Activated naive CD8-positive, alpha-beta T cell treated with anti-CD3 and anti-CD28 coated beads, Interleukin-2, amount 10 ng/mL, durations not matched to agents 7 days and 5 days (primary cell): Measurements from ENCODE around the gene MSMB. TPM values are rescaled to one million over a fixed set of nuclear protein-coding genes. Genes with fewer than 3 reads are reported as not detected.

ENCODE experiments used
- ATAC-seq: fragments of 150-1000 bp; cut with Tn5 transposase; one replicate; pipeline ENCODE4 v1.10.0; 2021; ENCODE audit warnings: low read depth, moderate library complexity
- POLR2A ChIA-PET: fragments of 350-600 bp; sonication (Branson Sonifier 250); formaldehyde crosslinking; loops from one replicate; lab custom pipeline; 2021; ENCODE audit warnings: antibody characterized with exemption; lab: Charles Lee
- DNase-seq: peaks from one replicate; pipeline ENCODE4 v3.0.0; 2021
- H3K27ac Mint-ChIP-seq: one replicate; pipeline ENCODE4 v1.8.0; 2022; ENCODE audit warnings: mild to moderate bottlenecking, mixed read lengths
- H3K27me3 Mint-ChIP-seq: one replicate; pipeline ENCODE4 v1.8.0; 2022; ENCODE audit warnings: mild to moderate bottlenecking, moderate library complexity, mixed read lengths
- H3K36me3 Mint-ChIP-seq: one replicate; pipeline ENCODE4 v1.8.0; 2021; ENCODE audit warnings: mild to moderate bottlenecking, mixed read lengths
- H3K4me1 Mint-ChIP-seq: one replicate; pipeline ENCODE4 v1.8.0; 2021; ENCODE audit warnings: mixed read lengths
- H3K4me3 Mint-ChIP-seq: one replicate; pipeline ENCODE4 v1.8.0; 2022; ENCODE audit warnings: mild to moderate bottlenecking, moderate library complexity, mixed read lengths
- H3K9me3 Mint-ChIP-seq: one replicate; pipeline ENCODE4 v1.8.0; 2021; ENCODE audit warnings: mixed read lengths
- total RNA-seq, 2 experiments: library from RNA; stranded (reverse); gene quantifications; one replicate each; pipeline ENCODE4 v1.2.3, GENCODE V29; 2021

Gene MSMB
- total RNA-seq, 2 experiments from 2014 or later: not detected

DNA sequence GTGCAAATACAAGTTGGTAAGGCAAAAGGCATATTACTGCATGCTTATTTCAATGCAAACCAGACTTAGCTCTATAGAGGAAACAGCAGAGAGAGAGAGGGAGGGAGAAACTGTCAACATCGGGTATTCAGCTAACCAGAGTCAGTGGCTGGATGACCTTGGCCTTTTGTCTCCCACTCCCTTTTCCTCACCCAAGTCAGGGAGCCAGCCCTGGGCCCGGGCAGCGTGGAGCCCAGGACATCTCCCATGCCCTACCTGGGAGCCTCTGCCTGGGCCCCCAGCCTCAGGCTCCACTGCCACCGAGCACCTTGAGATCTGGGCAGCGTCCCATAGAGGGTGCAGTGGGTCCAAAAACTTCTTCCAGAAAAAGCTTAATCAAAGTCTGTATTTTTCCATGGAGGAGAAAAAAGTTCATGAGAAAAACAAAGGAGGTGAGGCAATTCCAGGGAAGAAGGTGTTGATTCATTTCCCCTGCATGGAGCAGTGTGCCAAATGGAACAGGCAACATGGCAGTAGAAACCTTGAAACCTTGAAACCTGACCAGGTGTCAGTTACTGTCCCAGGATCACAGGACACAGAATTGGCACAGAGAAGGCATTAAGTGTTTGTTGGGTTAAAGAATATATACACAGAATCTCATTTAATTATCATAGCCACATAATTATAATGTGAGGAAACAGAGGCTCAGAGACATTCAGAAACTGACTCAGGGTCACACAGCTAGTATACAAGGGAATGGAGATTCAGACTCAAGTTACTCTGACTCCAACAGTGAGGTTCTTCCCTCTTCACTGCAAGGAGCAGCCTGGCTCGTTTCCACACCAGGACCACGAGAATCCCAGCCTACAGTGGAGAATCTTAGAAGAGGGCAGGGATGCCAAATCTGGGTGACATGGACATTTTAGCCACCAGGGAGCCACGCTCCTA lies 9.9 kb downstream of the MSMB start:
- ATAC-seq: no peak
- peaks cover 3% of the 10 kb centered on the region for H3K27me3 Mint-ChIP-seq
- no peak overlapping the region for H3K27ac Mint-ChIP-seq
- H3K36me3 Mint-ChIP-seq: no peaks in the 10 kb centered on the region
- POLR2A ChIA-PET: no interaction called here
- peaks cover 11% of the 10 kb centered on the region for H3K4me1 Mint-ChIP-seq
- no peak overlapping the region for H3K4me3 Mint-ChIP-seq
- no peak for DNase-seq
- no peaks in the 10 kb centered on the region for H3K9me3 Mint-ChIP-seq

DNA sequence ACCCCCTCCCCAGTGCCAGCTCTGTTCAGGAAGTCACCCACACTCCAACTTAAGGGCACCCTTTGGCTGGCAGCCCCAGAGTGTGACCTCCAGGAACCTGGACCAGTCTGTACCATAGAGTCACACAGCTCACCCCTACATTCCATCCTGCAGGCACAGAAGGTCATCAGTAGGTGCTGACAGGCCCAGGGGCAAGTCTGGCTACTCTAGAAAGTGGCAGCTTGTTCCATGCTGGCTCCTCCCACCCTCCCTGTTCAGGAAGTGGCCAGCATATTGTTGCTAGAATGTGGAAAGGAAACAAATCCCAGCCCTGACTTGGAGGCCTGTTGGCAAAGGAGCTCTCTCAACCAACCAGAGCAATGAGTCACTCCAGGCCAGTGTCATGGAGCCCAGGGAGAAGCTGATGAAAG lies 12.5 kb downstream of the MSMB start:
- DNase-seq (no peak), ATAC-seq (no peak)
- POLR2A ChIA-PET: no interaction called here
- no peaks in the 10 kb centered on the region for H3K9me3 Mint-ChIP-seq
- H3K36me3 Mint-ChIP-seq: peaks cover 3% of the 10 kb centered on the region
- H3K27ac Mint-ChIP-seq: no peak overlapping the region
- H3K4me3 Mint-ChIP-seq: no peak overlapping the region
- H3K4me1 Mint-ChIP-seq: peaks cover 25% of the 10 kb centered on the region
- no peaks in the 10 kb centered on the region for H3K27me3 Mint-ChIP-seq

DNA sequence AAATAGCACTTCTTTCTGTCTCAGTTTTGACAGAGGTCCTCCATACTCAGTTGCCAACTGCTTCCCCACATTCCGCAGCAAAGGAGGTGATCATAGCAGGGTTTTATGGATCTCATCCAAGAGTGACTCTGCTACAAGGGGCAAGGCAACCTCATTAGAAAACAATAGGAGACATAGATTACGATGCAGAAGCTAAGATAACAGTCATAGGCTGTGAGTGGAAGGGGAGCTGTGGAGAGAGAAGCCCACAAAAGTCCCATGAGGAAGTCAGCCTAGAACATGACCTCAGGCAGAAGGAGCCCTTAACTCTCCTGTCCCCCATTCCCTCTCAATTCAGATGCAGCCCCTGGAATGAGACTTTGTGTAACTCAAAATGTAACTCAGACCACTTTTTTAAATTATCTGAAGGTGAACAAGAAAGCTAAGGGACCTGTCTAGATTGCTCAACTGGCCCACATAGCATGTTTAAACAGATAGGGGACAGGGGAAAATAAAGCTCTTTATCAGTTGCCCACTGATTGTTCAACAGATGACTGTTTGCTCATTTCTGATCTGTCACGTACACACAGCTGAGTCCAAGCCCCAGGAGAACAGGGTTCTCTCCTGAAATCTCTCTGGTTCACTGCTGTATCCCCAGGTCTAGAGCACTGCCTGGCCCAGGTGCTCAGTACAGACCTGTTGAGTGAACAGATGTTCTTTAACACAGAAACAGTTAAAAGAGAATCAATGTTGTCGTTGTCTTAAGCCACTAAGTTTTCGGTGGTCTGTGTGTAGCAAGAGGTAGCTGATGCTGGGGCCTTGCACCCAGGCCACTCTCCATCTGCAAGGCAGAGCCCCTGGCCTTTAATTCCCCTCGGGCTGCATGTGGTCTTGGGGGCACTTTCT lies 14.2 kb downstream of the MSMB start:
- peaks cover 6% of the 10 kb centered on the region for H3K36me3 Mint-ChIP-seq
- no peak overlapping the region for H3K4me3 Mint-ChIP-seq
- no peaks in the 10 kb centered on the region for H3K9me3 Mint-ChIP-seq
- no peak for ATAC-seq
- POLR2A ChIA-PET: interaction anchor here (0.7 kb wide), 1 partner anchor 63 kb away, joined by 3 read pairs; no protein-coding TSS in a partner anchor
- DNase-seq: no peak
- peaks cover 34% of the 10 kb centered on the region for H3K4me1 Mint-ChIP-seq
- peak overlapping the region; percentile 9 for H3K27ac Mint-ChIP-seq
- H3K27me3 Mint-ChIP-seq: no peaks in the 10 kb centered on the region

DNA sequence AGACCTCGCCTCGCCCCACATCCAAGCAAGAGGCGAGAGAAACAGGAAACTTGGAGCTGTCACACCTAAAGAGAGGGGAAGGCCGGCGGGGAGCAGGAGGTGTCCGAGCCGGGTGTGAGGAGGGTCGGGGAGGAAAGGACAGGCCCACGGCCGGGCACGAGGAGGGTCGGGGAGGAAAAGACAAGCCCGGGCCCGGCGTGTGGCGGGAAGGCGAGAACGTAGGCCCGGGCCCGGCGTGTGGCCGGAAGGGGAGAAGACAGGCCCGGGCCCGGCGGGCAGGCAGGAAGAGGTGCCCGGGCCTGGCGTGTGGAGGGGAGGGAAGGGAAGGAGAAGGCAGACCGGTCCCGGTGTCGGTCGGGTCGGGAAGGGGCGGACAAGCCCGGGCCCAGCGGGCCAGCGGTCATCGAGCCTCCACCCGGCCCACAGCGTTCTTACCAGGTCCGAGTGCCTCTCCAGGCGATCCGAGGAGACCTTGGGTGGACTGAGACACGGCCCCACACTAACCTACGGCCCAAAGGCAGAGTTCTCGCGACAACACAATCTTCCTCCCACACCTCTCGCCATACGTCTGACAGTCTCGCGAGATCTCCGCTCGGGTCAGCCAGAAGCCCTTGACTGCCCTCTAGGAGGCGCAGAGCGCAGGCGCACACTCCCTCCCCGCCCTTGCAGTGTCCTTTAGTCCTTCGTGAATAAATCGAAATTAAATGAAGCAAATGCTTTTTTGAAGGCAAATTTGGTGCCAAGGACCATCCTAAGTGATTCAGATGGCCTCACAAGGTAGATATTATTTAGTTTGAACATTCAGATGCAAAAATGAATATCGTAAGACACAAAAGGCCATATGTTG lies 15.8 kb downstream of the MSMB start, which contains the start of gene NCOA4:
Gene NCOA4, minus strand, starts transcription at position 533 of the 847 bp plus-strand sequence. CDS start 13,943 bp downstream, outside the sequence.
- Mint-ChIP-seq H3K27ac (peak within 1 kb of the TSS; percentile 98), H3K36me3 (peaks cover 8% of the 10 kb centered on the region), H3K4me3 (peak within 1 kb of the TSS; percentile 99), H3K9me3 (no peaks in the 10 kb centered on the region), H3K27me3 (no peaks in the 10 kb centered on the region), H3K4me1 (peaks cover 42% of the 10 kb centered on the region)
- POLR2A ChIA-PET: interaction anchor here (0.8 kb wide), 1 partner anchor 65 kb away, joined by 3 read pairs; no protein-coding TSS in a partner anchor
- ATAC-seq (peak; percentile 97), DNase-seq (peak; percentile 94)

DNA sequence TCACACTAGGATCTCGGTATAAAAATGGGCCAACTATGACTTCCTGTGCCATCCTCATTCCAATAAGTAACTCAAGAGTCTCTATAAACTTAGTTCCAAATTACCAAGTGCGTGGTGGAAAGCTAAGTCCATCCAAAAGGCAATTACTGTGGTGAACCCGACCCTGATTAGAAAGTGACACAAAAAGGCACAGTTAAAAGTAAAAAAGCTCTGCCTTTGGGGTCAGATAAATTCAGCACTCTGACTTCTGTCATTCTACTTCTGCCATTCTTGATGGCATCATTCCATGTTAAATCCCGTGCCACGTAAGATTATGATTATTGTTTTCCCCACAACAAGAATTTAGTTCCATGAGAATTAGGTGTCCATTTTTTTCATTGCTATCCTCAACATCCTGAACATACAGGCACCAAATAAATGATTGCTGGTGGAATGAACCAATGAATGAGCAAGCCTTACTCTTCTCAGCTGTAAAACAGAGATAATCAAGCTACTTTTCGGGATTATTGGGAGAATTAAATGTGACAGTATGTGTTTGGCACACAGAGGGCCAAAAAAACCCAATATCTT lies 16.5 kb downstream of the MSMB start:
- Mint-ChIP-seq H3K9me3 (no peaks in the 10 kb centered on the region), H3K27ac (peak overlapping the region; percentile 98), H3K27me3 (no peaks in the 10 kb centered on the region), H3K36me3 (peaks cover 8% of the 10 kb centered on the region), H3K4me3 (peak overlapping the region; percentile 99), H3K4me1 (peaks cover 47% of the 10 kb centered on the region)
- POLR2A ChIA-PET: interaction anchor here (0.8 to 1.1 kb wide), 3 partner anchors 62 to 77 kb away, joined by 3 to 4 read pairs (median 3); no protein-coding TSS in a partner anchor
- DNase-seq: no peak
- ATAC-seq: no peak

DNA sequence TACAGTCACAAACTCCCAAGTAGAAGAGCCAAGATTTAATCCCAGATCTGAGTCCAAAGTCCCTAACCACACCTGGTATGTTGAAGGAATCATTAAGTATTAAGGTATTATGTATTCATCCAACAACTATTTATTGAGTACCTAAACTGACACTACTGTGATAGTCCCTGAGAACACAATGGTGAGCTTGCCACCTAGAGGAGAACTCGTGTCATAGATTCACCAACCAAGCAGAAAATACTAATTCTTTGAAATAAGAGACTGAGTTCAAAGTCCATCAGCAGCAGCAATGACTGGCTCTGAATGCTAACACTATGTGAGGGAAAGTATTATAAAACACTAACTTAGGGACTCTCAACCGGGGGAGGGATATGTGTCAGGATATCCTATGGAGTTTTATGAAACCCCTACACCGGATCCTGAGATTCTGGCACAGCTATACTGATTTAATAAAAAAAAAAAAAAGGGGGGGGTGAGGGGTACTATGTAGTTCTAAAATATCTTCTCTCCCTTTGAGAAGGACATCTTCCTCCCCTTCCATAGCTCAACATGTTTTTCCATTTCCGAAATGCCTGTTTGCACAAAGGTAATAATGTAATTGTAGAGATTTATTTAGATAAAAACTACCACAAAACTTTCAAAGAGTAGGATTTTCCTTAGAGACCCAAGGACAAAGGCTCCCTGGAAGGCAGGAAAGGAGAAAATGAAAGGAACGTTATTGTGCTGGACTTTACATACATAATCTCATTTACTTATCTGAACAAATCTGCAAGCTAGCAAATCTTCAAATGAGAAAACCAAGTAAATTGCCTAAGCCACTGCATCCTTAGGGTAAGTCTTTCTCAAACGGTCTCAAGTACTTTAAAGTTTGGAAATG lies 17.2 kb downstream of the MSMB start:
- Mint-ChIP-seq H3K4me3 (peak overlapping the region; percentile 99), H3K27ac (peak overlapping the region; percentile 98), H3K36me3 (peaks cover 8% of the 10 kb centered on the region), H3K27me3 (no peaks in the 10 kb centered on the region), H3K4me1 (peaks cover 53% of the 10 kb centered on the region), H3K9me3 (no peaks in the 10 kb centered on the region)
- no peak for DNase-seq
- POLR2A ChIA-PET: interaction anchor here (0.7 to 1.1 kb wide), 4 partner anchors 63 to 1029 kb away, joined by 3 to 4 read pairs (median 3); no protein-coding TSS in a partner anchor
- ATAC-seq: no peak

DNA sequence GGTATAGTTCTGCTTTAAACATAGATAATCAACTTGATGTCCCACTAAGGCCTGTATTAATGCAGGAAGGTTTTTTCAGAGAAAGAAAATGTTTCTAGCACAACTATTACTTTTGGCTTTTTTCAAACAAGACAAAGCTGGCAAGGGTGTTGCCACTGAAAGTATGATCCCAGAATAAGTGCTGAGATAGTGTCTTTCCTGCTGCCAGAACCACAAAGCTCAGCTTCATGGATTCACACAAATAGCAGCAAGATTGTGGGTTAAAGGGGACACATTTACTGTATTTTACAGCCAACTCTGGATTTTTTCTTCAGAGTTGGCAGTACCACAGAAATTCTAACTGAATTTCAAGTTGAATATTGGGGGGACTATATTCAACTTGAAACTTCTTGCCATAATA lies 20.0 kb downstream of the MSMB start:
- Mint-ChIP-seq H3K27me3 (no peaks in the 10 kb centered on the region), H3K36me3 (peaks cover 10% of the 10 kb centered on the region), H3K4me1 (peaks cover 56% of the 10 kb centered on the region), H3K27ac (no peak overlapping the region), H3K9me3 (no peaks in the 10 kb centered on the region), H3K4me3 (no peak overlapping the region)
- ATAC-seq (no peak), DNase-seq (no peak)
- POLR2A ChIA-PET: no interaction called here

DNA sequence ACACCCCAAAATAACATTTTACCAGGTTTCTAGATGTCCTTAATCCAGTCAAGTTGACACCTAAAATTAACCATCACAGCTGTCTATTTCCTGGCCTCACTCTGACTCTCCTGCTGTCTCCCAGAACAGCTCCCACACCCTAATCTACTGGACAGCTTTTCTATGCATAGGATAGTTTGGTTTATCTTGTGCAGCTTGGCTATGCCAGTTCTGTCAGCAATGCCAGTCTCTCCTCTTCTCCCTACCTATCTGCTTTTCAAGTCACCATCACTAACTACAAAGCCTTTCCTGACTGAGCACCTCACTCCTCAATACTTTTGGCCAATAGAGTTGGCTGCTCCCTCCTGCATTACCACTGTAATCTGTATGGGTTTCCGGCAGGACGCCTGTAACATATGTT lies 20.7 kb downstream of the MSMB start:
- ATAC-seq (no peak), DNase-seq (no peak)
- no peak overlapping the region for H3K4me3 Mint-ChIP-seq
- peaks cover 54% of the 10 kb centered on the region for H3K4me1 Mint-ChIP-seq
- POLR2A ChIA-PET: no interaction called here
- H3K27me3 Mint-ChIP-seq: no peaks in the 10 kb centered on the region
- H3K9me3 Mint-ChIP-seq: no peaks in the 10 kb centered on the region
- no peak overlapping the region for H3K27ac Mint-ChIP-seq
- peaks cover 9% of the 10 kb centered on the region for H3K36me3 Mint-ChIP-seq

DNA sequence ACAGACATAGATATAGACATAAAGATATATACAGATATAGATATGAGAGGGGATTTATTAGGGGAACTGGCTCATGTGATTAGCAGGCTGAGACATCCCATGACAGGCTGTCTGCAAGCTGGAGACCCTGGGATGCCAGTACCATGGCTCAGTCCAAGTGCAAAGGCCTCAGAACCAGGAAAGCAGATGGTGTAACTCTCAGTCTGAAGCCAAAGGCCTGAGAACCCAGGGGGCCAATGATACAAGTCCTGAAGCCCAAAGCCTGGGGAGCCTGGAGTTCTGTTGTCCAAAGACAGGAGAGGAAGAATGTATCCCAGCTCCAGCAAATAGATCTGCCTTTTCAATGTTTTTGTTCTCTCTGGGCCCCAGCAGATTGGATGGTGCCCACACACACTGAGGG lies 21.1 kb downstream of the MSMB start:
- DNase-seq (no peak), ATAC-seq (no peak)
- no peaks in the 10 kb centered on the region for H3K9me3 Mint-ChIP-seq
- H3K36me3 Mint-ChIP-seq: peaks cover 9% of the 10 kb centered on the region
- no peak overlapping the region for H3K4me3 Mint-ChIP-seq
- no peaks in the 10 kb centered on the region for H3K27me3 Mint-ChIP-seq
- H3K4me1 Mint-ChIP-seq: peaks cover 57% of the 10 kb centered on the region
- no peak overlapping the region for H3K27ac Mint-ChIP-seq
- POLR2A ChIA-PET: no interaction called here

DNA sequence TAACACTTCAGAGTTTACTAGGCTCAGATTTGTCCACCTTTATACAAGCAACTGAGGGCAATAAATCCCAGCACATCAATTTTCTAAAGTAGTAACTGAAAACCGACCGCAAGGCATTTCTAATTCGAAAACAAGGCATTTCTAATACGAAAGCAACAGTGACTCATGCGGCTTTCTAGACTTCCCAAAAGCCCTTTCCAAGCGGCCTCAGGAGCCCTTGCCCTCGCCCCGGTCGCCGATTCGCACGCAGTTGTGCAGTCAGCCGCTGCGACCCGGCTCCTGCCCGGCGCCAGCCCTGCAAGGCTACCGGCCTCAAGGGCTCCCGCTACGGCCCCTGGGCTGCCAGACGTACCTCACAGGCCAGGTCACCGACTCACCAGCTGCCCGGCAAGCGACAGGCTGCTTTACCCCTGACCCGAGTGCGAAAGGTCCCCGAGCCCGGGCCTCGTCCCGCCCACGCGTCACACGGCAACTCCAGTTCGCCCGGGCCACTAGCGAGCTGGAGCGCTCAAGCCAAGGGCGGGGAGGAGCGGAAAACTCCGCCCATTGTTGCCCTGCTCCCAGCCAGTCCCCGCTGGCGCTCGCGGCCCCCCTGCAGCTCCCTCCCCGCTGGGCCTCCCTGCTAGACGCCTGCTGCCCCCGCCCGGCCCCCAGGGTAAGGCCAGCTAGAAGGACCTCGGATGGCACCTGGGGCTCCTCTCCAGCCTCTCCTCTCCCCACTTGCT lies 22.9 kb downstream of the MSMB start:
- peaks cover 56% of the 10 kb centered on the region for H3K4me1 Mint-ChIP-seq
- no peaks in the 10 kb centered on the region for H3K27me3 Mint-ChIP-seq
- H3K9me3 Mint-ChIP-seq: no peaks in the 10 kb centered on the region
- ATAC-seq (peak; percentile 99), DNase-seq (peak; percentile 82)
- peak overlapping the region; percentile 79 for H3K4me3 Mint-ChIP-seq
- POLR2A ChIA-PET: interaction anchor here (0.9 kb wide), 1 partner anchor 52 kb away, joined by 3 read pairs; no protein-coding TSS in a partner anchor
- peak overlapping the region; percentile 60 for H3K27ac Mint-ChIP-seq
- H3K36me3 Mint-ChIP-seq: peaks cover 8% of the 10 kb centered on the region

DNA sequence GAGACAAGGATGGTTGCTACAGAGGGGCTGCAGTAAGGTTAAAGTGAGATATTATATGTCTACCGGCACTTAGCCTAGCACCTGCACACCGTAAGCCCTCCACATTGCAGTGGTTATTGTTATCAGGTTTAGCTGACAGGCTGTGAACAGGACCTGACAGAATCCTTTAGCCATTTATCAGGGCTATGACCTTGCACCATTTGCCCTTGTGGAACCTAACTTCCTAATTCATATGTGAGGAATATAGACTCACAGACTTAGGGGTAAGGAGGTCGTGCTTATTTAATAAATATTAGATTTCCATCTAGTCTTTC lies 25.8 kb downstream of the MSMB start:
- Mint-ChIP-seq H3K4me3 (peak overlapping the region; percentile 47), H3K9me3 (no peaks in the 10 kb centered on the region), H3K36me3 (peaks cover 14% of the 10 kb centered on the region), H3K4me1 (peaks cover 44% of the 10 kb centered on the region), H3K27me3 (no peaks in the 10 kb centered on the region), H3K27ac (no peak overlapping the region)
- no peak for ATAC-seq
- no peak for DNase-seq
- POLR2A ChIA-PET: no interaction called here
